Measurements from ENCODE around the gene ANXA3.

Gene ANXA3

GRCh38 chr4:78527555-78527954, 24.0 kb upstream of the ANXA3 start:
- no peak for TF ChIP-seq CTCF (IDR thresholded peaks at IDR 0.05; ENCODE audit: control insufficient read depth, extremely low read depth, insufficient read depth)
- DNase-seq (ENCODE audit: low read depth) = no peak
- no peak overlapping the region for H3K4me3 ChIP-seq (ENCODE audit: low read depth, low read length)

- no peak for TF ChIP-seq CTCF (IDR thresholded peaks at IDR 0.05; ENCODE audit: control insufficient read depth, extremely low read depth, insufficient read depth)
- DNase-seq (ENCODE audit: low read depth) = no peak
- no peak overlapping the region for H3K4me3 ChIP-seq (ENCODE audit: low read depth, low read length)
These were observed 23.2 kb upstream of the ANXA3 start for GRCh38 chr4:78528327-78528726.

- no peak for TF ChIP-seq CTCF (IDR thresholded peaks at IDR 0.05; ENCODE audit: control insufficient read depth, extremely low read depth, insufficient read depth)
- no peak overlapping the region for H3K4me3 ChIP-seq (ENCODE audit: low read depth, low read length)
- no peak for DNase-seq (ENCODE audit: low read depth)
These were observed 21.9 kb upstream of the ANXA3 start for GRCh38 chr4:78529569-78530209.

DNA sequence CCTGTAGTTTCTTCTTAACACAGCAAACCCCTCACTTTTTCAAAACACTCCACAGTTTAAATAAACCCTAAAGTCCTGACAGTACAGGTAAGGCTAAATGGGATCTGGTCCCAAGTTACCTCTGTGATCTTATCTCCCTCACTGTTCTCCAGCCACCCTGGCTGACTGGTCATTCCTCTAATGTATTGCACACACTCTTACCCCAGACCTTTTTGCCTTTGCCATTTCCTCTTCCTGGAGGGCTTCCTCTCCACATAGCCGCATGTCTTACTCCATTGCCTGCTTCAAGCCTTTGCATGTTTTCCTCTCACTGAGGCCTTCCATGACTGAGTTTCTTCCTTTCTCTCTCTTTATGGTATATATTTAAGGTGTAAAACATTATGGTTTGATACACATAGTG, 19.5 kb upstream of the ANXA3 start:
- TF ChIP-seq CTCF (IDR thresholded peaks at IDR 0.05; ENCODE audit: control insufficient read depth, extremely low read depth, insufficient read depth) = no peak
- DNase-seq (ENCODE audit: low read depth) = no peak
- H3K4me3 ChIP-seq (ENCODE audit: low read depth, low read length) = no peak overlapping the region

DNA sequence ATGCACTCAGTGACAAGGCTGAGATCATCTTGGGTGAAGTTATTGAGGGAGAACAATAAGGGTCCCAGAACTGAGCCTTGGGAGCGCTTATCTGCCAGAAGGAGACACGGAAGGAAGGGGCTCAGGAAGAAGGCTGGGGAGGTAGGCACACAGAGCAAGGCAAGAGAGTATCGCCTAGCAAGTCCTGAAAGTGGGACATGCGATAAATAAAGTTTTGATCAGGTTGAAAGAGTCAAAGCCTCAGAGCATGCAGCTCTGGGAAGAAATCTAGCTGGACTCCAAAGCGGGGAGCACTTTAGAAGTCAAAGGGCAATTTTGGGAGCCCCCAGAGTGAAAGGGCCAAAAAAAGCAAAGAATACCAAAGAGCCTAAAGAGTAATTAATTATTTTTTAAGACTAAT, 17.7 kb upstream of the ANXA3 start:
- no peak for TF ChIP-seq CTCF (IDR thresholded peaks at IDR 0.05; ENCODE audit: control insufficient read depth, extremely low read depth, insufficient read depth)
- DNase-seq (ENCODE audit: low read depth) = no peak
- no peak overlapping the region for H3K4me3 ChIP-seq (ENCODE audit: low read depth, low read length)

DNA sequence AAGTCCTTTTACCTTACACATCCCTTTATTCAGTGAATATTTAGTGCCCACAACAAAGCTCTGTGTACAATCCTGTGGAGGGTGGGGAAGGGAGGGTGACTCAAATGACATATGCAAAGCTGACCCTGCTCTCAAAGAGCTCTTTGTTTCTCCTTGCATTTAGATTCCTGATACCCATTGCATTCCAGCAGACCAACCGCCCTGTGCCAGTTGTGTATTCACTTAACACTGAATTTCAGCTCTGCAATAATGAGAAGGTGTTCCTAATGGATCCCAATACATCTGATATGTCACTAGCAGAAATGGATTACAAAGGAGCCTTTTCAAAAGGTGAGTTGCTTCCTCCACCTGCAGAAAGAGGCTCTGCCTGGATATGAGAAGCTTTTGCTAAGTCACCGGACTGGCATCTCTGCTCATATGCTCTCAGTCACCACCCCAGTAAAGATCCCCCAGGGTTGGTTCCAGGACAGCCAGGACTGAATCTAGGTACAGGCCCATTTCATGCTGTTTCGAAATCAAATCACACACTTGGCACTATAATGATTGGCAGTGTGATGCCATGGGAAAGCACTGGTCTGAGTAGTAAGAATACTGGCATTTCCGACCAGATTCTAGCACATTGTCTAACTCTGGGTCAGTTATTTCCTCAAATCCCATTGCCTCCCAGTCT, 17.1 kb upstream of the ANXA3 start:
- TF ChIP-seq CTCF (IDR thresholded peaks at IDR 0.05; ENCODE audit: control insufficient read depth, extremely low read depth, insufficient read depth) = no peak
- H3K4me3 ChIP-seq (ENCODE audit: low read depth, low read length) = no peak overlapping the region
- DNase-seq (ENCODE audit: low read depth) = no peak

- TF ChIP-seq CTCF (IDR thresholded peaks at IDR 0.05; ENCODE audit: control insufficient read depth, extremely low read depth, insufficient read depth) = no peak
- DNase-seq (ENCODE audit: low read depth) = no peak
- H3K4me3 ChIP-seq (ENCODE audit: low read depth, low read length) = no peak overlapping the region
These were observed 9.2 kb upstream of the ANXA3 start for GRCh38 chr4:78542373-78542772.
